Measurements from ENCODE around the gene DNM2.
A peak's percentile ranks its signal among the peaks of the same experiment; 100 is the strongest.
"Not testable (repeated sequence)": the region's sequence is repeated elsewhere in the genome, so short reads cannot be mapped to it uniquely, and the experiment has no call there.

DNM2 gene

GRCh38 chr19:10839114-10840050 lies 121.5 kb downstream of the DNM2 start:
- no peak for DNase-seq

GRCh38 chr19:10842788-10843187 lies 124.9 kb downstream of the DNM2 start:
- no peak for DNase-seq

DNA sequence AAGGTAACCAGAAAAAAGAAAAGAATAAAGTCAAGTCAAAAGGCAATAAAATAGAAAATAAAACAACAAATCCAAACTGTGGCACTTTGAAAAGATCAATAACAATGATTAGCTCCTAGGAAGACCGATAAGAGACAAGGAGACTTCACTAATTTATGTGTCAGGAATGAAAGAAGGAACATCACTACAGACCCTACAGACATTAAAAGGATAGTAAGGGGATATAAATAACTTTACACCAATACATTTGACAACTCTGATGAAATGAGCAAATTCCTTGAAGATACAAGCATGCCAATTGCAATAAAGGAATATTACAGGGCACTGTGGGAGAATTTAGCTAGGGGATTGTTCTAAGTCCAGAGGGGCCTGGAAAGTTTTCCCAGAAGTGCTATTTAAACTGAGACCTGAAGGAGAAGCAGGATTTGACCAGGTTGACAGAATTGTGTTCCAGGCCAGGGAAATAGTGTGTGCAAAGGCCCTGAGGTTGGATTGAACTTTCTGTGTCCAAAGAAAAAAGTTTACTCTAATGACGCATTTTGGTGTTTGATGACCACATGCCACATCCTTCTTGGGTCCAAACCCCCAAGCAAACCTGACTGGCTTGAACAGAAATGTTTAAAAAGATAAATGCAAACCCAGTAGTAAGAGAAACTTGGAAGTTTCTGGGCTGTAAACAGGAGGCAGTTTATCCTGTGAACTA lies 128.8 kb downstream of the DNM2 start:
- no peak for DNase-seq

GRCh38 chr19:10848230-10848856 lies 130.5 kb downstream of the DNM2 start, which contains the start of gene C19orf38:
C19orf38 (plus strand) TSS chr19:10848415; CDS start chr19:10848509, 94 bp downstream.
- no peak for DNase-seq

DNA sequence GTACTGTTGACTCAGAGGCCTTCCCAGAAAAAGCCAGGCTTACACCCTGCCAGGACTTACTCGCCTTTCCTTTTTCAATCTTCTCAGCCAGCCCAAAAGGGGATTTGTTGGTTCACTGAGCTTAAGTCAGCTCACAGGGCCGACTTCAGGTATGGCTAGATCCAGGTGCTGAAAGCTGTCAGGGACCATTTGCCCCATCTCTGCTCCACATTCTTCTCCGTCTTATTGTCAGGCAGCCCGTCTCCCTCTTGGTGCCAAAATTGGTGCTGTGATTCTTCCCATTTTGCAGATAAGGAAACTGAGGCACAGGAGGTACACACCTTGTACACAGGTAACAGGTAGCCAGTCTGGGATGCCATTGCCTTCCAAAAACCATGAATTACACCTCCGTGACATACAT lies 132.8 kb downstream of the DNM2 start:
- no peak for DNase-seq

DNA sequence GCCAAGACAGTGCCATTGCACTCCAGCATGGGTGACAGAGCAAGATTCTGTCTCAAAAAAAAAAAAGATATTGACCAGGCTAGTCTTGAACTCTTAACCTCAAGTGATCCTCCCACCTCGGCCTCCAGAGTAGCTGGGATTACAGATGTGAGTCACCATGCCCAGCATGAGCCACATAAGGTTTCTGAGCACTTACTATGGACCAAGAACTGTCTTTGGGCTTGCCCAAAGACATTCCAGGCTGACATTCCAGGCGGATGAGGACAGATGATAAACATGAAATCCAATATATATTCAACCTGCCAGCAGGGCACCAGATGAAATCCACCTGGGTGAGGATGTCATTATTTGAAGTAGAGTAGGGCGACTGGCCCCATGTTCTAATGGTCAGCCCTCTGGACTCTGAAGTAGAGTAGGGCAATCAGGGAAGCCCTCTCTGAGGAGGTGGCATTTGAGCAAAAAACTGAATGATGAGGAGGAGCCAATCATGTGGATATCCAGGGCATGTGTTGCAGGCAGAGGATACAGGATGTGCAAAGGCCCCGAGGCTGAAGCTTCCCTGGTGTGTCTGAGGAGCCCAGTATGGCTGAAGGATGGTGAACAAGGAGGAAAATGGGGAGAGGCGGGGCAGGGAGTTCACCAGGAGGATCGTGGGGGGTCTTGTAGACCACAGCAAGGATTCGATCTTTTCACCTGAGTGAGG lies 134.4 kb downstream of the DNM2 start:
- no peak for DNase-seq

GRCh38 chr19:10852941-10853340 lies 135.1 kb downstream of the DNM2 start:
- DNase-seq: no peak

DNA sequence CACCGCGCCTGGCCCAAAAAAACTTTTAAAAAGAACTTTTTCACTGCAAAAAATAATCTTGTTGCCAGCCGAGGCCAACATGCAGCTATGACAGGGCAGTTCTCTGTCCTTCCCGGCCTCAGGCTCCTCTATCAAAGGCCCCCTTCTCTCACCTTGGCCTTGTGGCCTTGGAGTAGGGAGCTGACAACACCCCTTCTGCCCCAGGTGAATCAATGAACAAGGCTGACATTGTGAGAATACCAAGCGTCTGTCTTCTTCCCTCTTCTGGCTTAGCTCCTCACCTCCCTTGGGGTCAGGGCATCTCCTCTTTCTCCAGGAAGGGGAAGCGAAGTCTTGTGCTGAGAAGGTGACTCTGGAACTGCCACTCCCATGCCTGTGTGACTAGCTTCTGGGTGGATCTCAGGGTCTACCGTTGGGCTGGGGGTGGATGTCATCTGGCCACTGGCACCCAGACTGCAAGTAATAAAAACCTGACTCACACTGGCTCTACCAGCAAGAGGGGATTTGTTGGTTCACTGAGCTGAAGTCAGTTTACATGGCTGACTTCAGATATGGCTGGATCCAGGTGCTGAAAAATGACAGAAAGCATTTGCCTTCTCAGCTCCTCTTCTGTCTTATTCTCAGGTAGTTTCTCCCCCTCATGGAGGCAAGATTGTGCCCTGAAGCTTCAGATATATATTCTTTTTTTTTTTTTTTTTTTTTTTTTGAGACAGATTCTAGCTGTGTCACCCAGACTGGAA lies 136.6 kb downstream of the DNM2 start:
- DNase-seq: no peak

GRCh38 chr19:10855879-10856522 lies 138.1 kb downstream of the DNM2 start:
- DNase-seq: no peak

GRCh38 chr19:10856899-10857298 lies 139.0 kb downstream of the DNM2 start:
- DNase-seq: not testable (repeated sequence)

DNA sequence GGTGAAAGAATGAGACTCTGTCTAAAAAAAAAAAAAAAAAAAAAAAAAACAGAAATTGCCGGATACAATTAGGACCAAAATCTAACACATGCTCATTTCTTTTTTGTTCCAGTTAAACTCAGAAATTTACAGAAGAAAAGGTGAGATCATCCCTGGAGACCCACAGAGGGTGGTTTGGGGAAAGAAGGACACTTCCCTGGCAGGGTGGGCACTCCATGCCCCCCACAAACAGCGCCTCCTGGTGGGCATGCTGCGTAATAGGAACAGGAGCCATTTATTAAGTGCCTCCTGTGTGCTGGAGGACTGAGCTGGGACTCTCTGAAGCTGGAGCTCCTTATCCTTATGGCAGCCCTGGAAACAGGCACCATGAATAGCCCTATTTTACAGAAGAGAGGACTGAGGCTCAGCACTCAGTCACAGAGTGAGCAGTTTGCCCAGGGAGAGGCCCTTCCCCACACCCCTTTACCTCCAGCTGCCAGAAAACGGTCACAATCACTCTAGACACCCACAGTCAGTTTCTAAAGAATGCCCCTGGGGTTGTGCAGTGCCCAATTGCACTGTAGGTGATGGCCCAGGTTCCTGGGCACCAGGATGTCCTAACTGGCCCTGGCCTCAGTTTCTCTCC lies 140.4 kb downstream of the DNM2 start:
- no peak for DNase-seq

DNA sequence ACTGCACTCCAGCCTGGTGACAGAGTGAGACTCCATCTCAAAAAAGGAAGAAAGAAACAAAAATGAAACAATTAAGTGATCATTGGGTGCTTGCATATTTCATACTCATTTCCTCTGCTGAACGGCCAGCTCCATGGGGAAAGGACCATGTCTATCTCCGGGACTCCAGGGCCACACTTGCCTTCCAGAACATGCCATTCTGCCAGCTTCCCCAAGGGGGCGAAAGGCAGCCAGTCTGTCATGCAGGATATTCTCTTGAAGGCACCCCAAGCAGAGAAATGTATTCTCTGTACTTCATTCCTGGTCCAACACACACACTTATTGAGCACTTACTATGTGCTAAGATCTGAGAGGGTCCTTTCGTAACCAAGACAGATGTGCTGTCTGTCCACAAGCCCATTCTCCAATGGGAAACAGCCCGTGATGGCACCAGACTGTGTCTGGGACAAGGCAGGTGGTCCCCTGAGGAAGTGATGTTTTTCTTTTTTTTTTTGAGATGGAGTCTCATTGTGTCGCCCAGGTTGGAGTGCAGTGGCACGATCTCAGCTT lies 143.3 kb downstream of the DNM2 start:
- peak; percentile 81 for DNase-seq

GRCh38 chr19:10862561-10863106 lies 144.8 kb downstream of the DNM2 start:
- no peak for DNase-seq

DNA sequence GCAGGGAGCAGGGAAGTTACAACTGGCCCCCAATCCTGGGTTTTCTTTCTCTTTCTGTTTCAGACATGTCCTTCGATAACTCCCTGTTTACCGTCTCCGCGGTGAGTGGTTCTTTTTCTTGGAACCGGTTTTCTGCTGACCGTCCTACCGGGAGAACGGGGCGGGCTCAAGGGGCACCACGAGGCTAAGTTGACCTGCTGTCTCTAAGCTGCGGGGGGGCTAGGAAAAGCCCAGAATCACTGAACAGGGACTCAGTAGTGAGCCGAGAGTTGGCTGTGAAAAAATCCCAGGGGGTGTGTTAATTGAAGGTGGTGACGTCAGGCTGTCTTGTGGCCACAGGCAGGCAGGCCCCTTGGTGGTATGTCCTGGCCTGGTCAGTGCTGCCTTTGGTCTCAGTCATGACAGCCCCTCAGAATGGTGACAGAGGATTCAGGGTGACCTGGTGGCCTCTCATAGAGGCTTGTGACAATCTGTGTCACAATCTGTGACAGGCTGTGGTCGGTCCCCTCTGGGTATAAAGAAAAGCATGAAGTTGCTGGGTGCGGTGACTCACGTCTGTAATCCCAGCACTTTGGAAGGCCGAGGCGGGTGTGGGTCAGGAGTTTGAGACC lies 145.3 kb downstream of the DNM2 start:
- peak; percentile 83 for DNase-seq

- DNase-seq: peak; percentile 84
Observed at GRCh38 chr19:10864538-10864899, 146.6 kb downstream of the DNM2 start.

DNA sequence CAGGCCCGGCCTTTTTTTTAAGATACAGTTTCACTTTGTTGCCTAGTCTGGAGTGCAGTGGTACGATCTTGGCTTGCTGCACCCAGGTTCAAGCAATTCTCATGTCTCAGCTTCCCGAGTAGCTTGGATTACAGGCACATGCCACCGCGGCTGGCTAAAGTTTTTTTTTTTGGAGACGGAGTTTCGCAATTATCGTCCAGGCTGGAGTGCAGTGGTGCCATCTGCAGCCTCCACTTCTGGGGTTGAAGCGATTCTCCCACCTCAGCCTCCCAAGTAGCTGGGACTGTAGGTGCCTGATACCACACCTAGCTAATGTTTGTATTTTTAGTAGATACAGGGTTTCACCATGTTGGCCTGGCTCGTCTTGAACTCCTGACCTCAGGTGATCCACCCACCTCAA lies 148.6 kb downstream of the DNM2 start:
- no peak for DNase-seq

GRCh38 chr19:10868872-10869547 lies 151.1 kb downstream of the DNM2 start:
- no peak for DNase-seq

- not testable (repeated sequence) for DNase-seq
Observed at GRCh38 chr19:10869872-10870311, 152.0 kb downstream of the DNM2 start.

- DNase-seq: no peak
Observed at GRCh38 chr19:10870501-10870954, 152.6 kb downstream of the DNM2 start.

Data from islet precursor cell (in vitro differentiated cells).